Head of caudate nucleus (tissue), 42 donors: Measurements from ENCODE around the gene CARD14.
"Not testable (repeated sequence)": the region's sequence is repeated elsewhere in the genome, so short reads cannot be mapped to it uniquely, and the experiment has no call there.

Source experiments
- DNase-seq, 42 donors: peaks; one replicate each; pipeline versions ENCODE4 v3.0.0 to v3.0.0-alpha.2; 2020 to 2021; ENCODE audit warnings: mixed read lengths in 7 of 42
- intact Hi-C: fragments of 100-400 bp; cut with DNase I; formaldehyde crosslinking; loops from one replicate; pipeline ENCODE4 v1.15.0; 2022

Gene CARD14

GRCh38 chr17:80146121-80147034, 23.5 kb upstream of the CARD14 start:
- DNase-seq: peak in 11 of 42 donors; percentile 8 to 41 (median 22)
- intact Hi-C loops: loop anchor here (2.0 to 10.0 kb wide), 3 partner anchors 46 to 118 kb away; partner anchors contain the start of genes GAA, RNF213, SGSH and SLC26A11

- DNase-seq: peak; percentile 93 to 99 (median 98)
- intact Hi-C loops: loop anchor here (2.0 to 10.0 kb wide), 3 partner anchors 46 to 118 kb away; partner anchors contain the start of genes GAA, RNF213, SGSH and SLC26A11
Observed at GRCh38 chr17:80147035-80147822, 22.6 kb upstream of the CARD14 start, which contains the start of gene EIF4A3. Gene EIF4A3, minus strand, starts transcription at chr17:80147128. Its CDS starts 167 bp downstream, at chr17:80146961.

GRCh38 chr17:80151333-80151732, 18.5 kb upstream of the CARD14 start:
- intact Hi-C loops: no loop called here
- DNase-seq: peak in 8 of 42 donors; percentile 8 to 64 (median 33)

- no peak for DNase-seq
- intact Hi-C loops: no loop called here
Observed at GRCh38 chr17:80152081-80152702, 17.6 kb upstream of the CARD14 start.

- no peak for DNase-seq
- intact Hi-C loops: no loop called here
Observed at GRCh38 chr17:80153004-80153403, 16.8 kb upstream of the CARD14 start.

GRCh38 chr17:80154166-80154565, 15.7 kb upstream of the CARD14 start:
- DNase-seq: no peak
- intact Hi-C loops: no loop called here

- peak in 3 of 42 donors; percentile 20 to 59 (median 20) for DNase-seq
- intact Hi-C loops: not testable (repeated sequence)
Observed at GRCh38 chr17:80155600-80155999, 14.2 kb upstream of the CARD14 start.

- intact Hi-C loops: no loop called here
- DNase-seq: no peak
Observed at GRCh38 chr17:80158846-80159245, 11.0 kb upstream of the CARD14 start.

- intact Hi-C loops: no loop called here
- no peak for DNase-seq
Observed at GRCh38 chr17:80160536-80160935, 9.3 kb upstream of the CARD14 start.

GRCh38 chr17:80163336-80163735, 6.5 kb upstream of the CARD14 start:
- no peak for DNase-seq
- intact Hi-C loops: no loop called here

- intact Hi-C loops: no loop called here
- DNase-seq: peak in 9 of 42 donors; percentile 16 to 75 (median 33)
Observed at GRCh38 chr17:80164185-80164584, 5.6 kb upstream of the CARD14 start.

- intact Hi-C loops: no loop called here
- DNase-seq: no peak
Observed at GRCh38 chr17:80166446-80166845, 3.4 kb upstream of the CARD14 start.

- intact Hi-C loops: no loop called here
- DNase-seq: peak in 3 of 42 donors; percentile 20 to 66 (median 33)
Observed at GRCh38 chr17:80168371-80168770, 1.5 kb upstream of the CARD14 start.

- intact Hi-C loops: no loop called here
Observed at GRCh38 chr17:80169107-80169506, 723 bp upstream of the CARD14 start.

GRCh38 chr17:80171681-80172080, 1.9 kb downstream of the CARD14 start:
- DNase-seq: no peak
- intact Hi-C loops: no loop called here

More at GRCh38 chr17:80169107-80169506, 723 bp upstream of the CARD14 start:
- no peak for DNase-seq

GRCh38 chr17:80173126-80173525, 3.3 kb downstream of the CARD14 start:
- no peak for DNase-seq
- intact Hi-C loops: no loop called here

GRCh38 chr17:80173916-80174315, 4.1 kb downstream of the CARD14 start:
- DNase-seq: no peak
- intact Hi-C loops: no loop called here

GRCh38 chr17:80176757-80177156, 6.9 kb downstream of the CARD14 start:
- intact Hi-C loops: no loop called here
- no peak for DNase-seq

GRCh38 chr17:80177986-80178595, 8.3 kb downstream of the CARD14 start:
- intact Hi-C loops: no loop called here
- DNase-seq: no peak
